HG03342 (cell line): ENCODE measurements around the gene NRXN3.
"Not testable (repeated sequence)": the region's sequence is repeated elsewhere in the genome, so short reads cannot be mapped to it uniquely, and the experiment has no call there.

Experiments used
- ATAC-seq: cut with Tn5 transposase; IDR thresholded peaks from one replicate; pipeline ENCODE4 v1.9.1; 2021; ENCODE audit warnings: mild to moderate bottlenecking, moderate library complexity; ENCODE audit not compliant: unreplicated experiment

The NRXN3 gene

DNA sequence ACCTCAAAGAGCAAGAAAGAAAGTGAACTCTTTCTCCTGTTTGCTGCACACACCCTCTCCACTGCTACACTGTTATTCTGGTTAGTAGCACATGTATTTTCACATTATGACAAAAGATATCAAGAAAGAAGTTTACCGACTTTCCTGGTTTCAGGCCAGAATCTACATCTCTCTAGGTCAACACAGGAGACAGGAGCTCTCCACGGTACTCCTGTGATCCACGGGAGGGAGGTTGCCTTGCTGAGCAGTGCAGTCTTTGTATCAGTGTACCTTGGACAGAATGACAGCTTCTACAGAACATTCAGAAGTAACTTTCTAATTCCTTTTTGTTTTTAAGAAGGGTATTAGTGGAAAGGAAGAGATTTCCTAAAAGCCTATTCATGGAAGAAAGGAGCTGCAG is 805.6 kb downstream of the NRXN3 start:
- ATAC-seq: no peak

- ATAC-seq: no peak
Observed at GRCh38 chr14:78978896-78979295, 808.7 kb downstream of the NRXN3 start.

GRCh38 chr14:78982551-78982950 is 812.4 kb downstream of the NRXN3 start:
- ATAC-seq: no peak

GRCh38 chr14:78983126-78983525 is 813.0 kb downstream of the NRXN3 start:
- ATAC-seq: no peak

GRCh38 chr14:78985668-78986381 is 815.7 kb downstream of the NRXN3 start:
- no peak for ATAC-seq

DNA sequence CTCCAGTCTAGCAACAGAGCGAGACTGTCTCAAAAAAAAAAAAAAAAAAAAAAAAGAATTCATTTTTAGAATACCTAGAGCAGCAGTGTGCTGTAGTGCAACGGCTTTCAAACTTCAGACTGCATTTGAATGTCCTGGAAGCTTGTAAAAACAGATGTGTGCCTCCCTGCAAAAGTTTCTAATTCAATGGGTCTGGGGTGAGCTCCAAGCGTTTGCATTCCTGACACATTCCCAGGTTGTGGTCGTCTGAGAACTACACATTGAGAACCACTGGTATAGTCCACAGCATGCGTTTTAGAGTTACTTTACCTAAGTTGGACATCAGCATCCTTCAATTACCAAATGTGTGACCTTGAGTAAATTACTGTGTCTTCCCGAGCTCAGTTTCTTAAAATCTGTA is 816.8 kb downstream of the NRXN3 start:
- no peak for ATAC-seq

DNA sequence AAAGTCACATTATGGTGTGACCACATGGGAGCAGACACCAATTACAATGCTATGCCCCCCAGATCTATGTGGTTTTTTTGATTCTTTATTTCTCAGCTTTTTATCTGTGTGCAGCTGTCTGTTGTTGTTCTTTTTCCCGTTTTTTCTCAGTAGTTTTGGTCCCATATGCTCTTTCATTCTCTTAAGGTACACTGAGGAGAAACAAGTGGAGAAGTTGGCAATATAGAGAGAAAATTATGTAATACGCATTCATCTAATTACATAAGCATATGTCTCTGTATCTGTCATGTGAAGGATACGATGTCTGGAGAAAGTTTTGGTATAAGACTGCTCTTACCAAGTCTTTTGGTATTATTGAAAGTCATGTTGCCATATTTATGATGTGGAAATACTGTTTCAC is 819.0 kb downstream of the NRXN3 start:
- ATAC-seq: no peak

- no peak for ATAC-seq
Observed at GRCh38 chr14:78992867-78993266, 822.7 kb downstream of the NRXN3 start.

GRCh38 chr14:78997811-78998210 is 827.6 kb downstream of the NRXN3 start:
- ATAC-seq: no peak

- ATAC-seq: no peak
Observed at GRCh38 chr14:79009286-79009685, 839.1 kb downstream of the NRXN3 start.

- no peak for ATAC-seq
Observed at GRCh38 chr14:79011091-79011919, 841.1 kb downstream of the NRXN3 start.

DNA sequence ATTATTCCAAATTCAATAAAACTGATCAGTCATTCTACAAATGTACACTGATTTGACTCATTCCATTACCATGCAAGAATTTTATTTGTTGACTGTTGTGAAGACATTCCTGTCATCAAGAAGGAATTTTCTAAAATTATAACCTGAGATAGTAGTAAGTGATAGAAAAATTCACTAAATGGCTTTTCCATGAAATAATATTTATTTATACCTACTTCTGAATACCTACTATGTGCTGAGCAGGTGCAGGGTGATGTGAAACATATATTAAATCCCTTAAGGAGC is 841.7 kb downstream of the NRXN3 start:
- ATAC-seq: no peak

- ATAC-seq: no peak
Observed at GRCh38 chr14:79016828-79017505, 846.8 kb downstream of the NRXN3 start.

GRCh38 chr14:79017561-79017960 is 847.4 kb downstream of the NRXN3 start:
- no peak for ATAC-seq

DNA sequence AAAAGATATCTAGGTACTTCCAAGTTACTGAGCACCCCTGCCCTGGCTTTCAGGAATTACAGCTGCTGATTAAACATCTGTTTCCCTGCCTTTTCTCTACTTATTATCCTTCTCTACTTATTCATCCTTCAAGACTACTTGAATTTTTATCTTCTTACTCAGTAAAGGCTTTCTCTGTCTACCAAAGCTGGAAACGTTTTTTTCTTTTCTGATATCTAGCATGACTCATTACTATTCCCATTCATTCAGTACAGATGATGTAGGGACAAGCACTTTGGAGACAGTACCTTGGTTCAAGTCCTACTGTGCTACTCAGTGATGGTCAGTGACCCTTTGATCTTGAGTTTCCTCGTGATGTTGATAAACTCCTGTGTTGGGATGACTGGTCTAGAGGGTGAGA is 848.7 kb downstream of the NRXN3 start:
- ATAC-seq: no peak

DNA sequence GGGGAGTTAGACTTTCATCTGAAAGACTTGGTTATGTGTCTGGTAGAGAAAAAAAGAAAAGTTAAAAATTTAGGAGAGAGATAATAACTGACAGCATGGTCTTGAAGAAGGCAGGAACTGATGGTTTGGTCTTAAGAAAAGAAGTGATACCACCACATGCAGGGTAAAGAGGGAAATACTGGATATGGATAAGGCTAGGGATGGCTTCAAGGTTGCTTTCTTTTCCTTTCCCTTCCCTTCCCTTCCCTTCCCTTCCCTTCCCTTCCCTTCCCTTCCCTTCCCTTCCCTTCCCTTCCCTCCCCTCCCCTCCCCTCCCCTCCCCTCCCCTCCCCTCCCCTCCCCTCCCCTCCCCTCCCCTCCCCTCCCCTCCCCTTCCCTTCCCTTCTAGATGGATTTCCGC is 849.7 kb downstream of the NRXN3 start:
- not testable (repeated sequence) for ATAC-seq

DNA sequence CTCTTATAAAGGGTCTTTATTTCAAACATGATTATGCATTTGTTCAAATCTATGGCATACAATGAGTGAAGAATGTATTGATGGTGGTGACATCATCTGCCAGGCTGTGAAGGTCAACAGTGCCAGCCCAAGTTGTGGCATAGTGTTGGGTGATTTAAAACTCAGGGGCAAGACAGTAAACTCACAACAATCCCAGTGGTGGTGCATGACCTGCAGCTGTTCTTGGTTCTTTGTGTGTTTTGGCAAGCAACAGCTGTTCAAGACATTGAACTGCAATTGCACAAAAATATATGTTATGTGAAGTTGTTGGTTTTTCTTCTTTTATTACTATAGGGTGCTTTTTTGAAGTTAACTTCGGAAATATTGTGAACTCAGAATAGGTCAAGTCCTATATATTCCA is 851.6 kb downstream of the NRXN3 start:
- no peak for ATAC-seq

GRCh38 chr14:79027138-79027537 is 857.0 kb downstream of the NRXN3 start:
- ATAC-seq: no peak

- no peak for ATAC-seq
Observed at GRCh38 chr14:79028281-79028680, 858.1 kb downstream of the NRXN3 start.

DNA sequence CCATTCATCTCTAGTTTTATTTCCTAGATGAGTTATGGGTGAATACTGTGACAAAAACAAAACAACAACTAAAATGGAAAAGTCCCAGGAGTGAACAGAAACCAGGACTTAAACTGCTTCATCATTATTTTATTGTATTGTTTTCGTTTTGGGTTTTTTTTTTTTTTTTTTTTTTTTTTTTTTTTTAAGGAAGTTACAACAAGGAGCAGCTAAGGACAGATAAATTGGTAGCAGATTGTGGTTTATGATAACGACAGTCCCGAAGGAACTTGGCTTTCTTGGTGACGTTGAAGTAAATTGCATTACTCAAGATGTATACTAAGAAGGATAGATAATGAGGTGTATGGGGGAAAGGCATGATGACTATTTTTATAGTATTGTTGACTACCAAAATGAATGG is 866.3 kb downstream of the NRXN3 start:
- ATAC-seq: no peak

DNA sequence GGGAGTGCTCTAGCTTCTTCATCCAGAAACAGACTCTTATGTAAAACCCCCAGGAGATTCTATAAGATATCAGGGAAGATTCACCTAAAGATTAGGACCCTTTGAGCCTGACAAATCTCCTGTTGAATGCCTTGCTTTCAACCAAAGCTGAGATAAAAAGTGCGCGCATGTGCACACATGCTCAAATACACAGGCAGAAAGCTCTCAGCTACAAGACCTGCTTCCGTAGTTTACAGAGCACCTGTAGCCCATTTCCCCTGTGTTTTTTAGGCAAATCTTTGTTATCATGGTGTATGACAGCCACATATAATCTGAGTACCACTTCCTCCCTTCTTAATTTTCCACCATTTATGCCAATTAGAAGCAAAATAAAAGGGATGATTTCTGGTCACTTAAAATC is 866.9 kb downstream of the NRXN3 start:
- ATAC-seq: no peak

- ATAC-seq: no peak
Observed at GRCh38 chr14:79037593-79037992, 867.4 kb downstream of the NRXN3 start.
